GM12878 (cell line): Measurements from ENCODE around the gene ARAP1. TPM values are rescaled to one million over a fixed set of nuclear protein-coding genes. Genes with fewer than 3 reads are reported as not detected.

Source experiments
- ATAC-seq: fragments of 200-7000 bp; cut with Tn5 transposase; 3 replicates; pipeline ENCODE4 v1.9.1; 2020; ENCODE audit warnings: mild to moderate bottlenecking, moderate library complexity
- BruUV-seq: library from RNA; stranded (reverse); fragments of 400-500 nt; replicated peaks from 2 replicates; lab custom pipeline; 2021; lab: Mats Ljungman, UMichigan
- CTCF ChIA-PET: fragments of 300-600 bp; sonication (Branson Sonifier 250); formaldehyde crosslinking; extraction: SDS; loops from one replicate; lab custom pipeline; 2021; ENCODE audit warnings: inconsistent platforms; lab: Yijun Ruan, JAX
- POLR2A ChIA-PET: fragments of 350-600 bp; formaldehyde crosslinking; extraction: SDS; loops from one replicate; lab custom pipeline; 2021; ENCODE audit warnings: inconsistent platforms; lab: Charles Lee
- RAD21 ChIA-PET: fragments of 300-600 bp; sonication (Branson Sonifier 250); formaldehyde crosslinking; loops from one replicate; lab custom pipeline; 2023; ENCODE audit warnings: antibody characterized with exemption; ENCODE audit not compliant: unreplicated experiment; lab: Charles Lee
- SMC1A ChIA-PET: fragments of 300-600 bp; sonication (Branson Sonifier 250); formaldehyde crosslinking; loops from one replicate; lab custom pipeline; 2023; ENCODE audit not compliant: unreplicated experiment, uncharacterized antibody; lab: Charles Lee
- DNase-seq: peaks from one replicate; pipeline ENCODE4 v3.0.0-alpha.2; 2011; ENCODE audit warnings: low read depth, low spot score
- FAIRE-seq: peaks from 3 replicates; lab custom pipeline; 2011; peaks lifted over from hg19 to GRCh38; lab: Jason Lieb, UNC
- H2AFZ ChIP-seq: 2 replicates; pipeline ENCODE4 v1.6.0; 2011; ENCODE audit warnings: low read depth, low read length, control low read depth; ENCODE audit not compliant: control insufficient read depth
- H3K27ac ChIP-seq: 2 replicates; pipeline ENCODE4 v1.5.1; 2011; ENCODE audit warnings: control low read depth; ENCODE audit not compliant: control insufficient read depth, insufficient read depth
- H3K27me3 ChIP-seq, 2 experiments: replicated peaks in 1 of 2; 2 replicates each; pipeline versions ENCODE4 v1.6.0 to v1.6.1; 2011; ENCODE audit warnings: low read length in 1 of 2; ENCODE audit not compliant: control insufficient read depth in 2 of 2, insufficient read depth in 2 of 2
- H3K36me3 ChIP-seq, 2 experiments: 2 replicates each; pipeline ENCODE4 v1.5.1; 2011; ENCODE audit warnings: low read length in 1 of 2; ENCODE audit not compliant: control insufficient read depth in 2 of 2, insufficient read depth in 2 of 2
- H3K4me1 ChIP-seq: 2 replicates; pipeline ENCODE4 v1.6.1; 2011; ENCODE audit warnings: mild to moderate bottlenecking, low read length, moderate library complexity, mixed read lengths; ENCODE audit not compliant: control insufficient read depth, insufficient read depth
- H3K4me2 ChIP-seq: 2 replicates; pipeline ENCODE4 v1.6.0; 2011; ENCODE audit warnings: control low read depth; ENCODE audit not compliant: control insufficient read depth, insufficient read depth
- H3K4me3 ChIP-seq: fragments of 200-600 bp; sonication (generic); 2 replicates; pipeline ENCODE4 v1.5.1; 2016
- H3K79me2 ChIP-seq: 2 replicates; pipeline ENCODE4 v1.6.0; 2011; ENCODE audit warnings: low read length; ENCODE audit not compliant: control insufficient read depth, insufficient read depth
- H3K9ac ChIP-seq: 2 replicates; pipeline ENCODE4 v1.8.0; 2011; ENCODE audit warnings: low read length, control low read depth, mixed read lengths; ENCODE audit not compliant: control insufficient read depth, insufficient read depth
- H3K9me3 ChIP-seq: replicated peaks from 3 replicates; pipeline ENCODE4 v1.5.1; 2011; ENCODE audit warnings: mild to moderate bottlenecking, low read length; ENCODE audit not compliant: control insufficient read depth, insufficient read depth
- H4K20me1 ChIP-seq: 2 replicates; pipeline ENCODE4 v1.6.0; 2011; ENCODE audit not compliant: control insufficient read depth, insufficient read depth
- CHD1 ChIP-seq: IDR thresholded peaks from 2 replicates; pipeline ENCODE4 v1.6.1; 2012; ENCODE audit warnings: low read depth, low read length, improper control_type of control experiment
- E2F4 ChIP-seq: IDR thresholded peaks from 2 replicates; pipeline ENCODE4 v1.6.1; 2012; ENCODE audit warnings: low read depth, low read length, improper control_type of control experiment
- EGR1 ChIP-seq, 2 experiments: IDR thresholded peaks; 1 replicate in 1 of 2; 2 replicates in 1 of 2; pipeline ENCODE4 v1.6.1; 2011 to 2012; ENCODE audit warnings: low read depth in 2 of 2, low read length in 2 of 2, borderline replicate concordance in 1 of 2, mild to moderate bottlenecking in 1 of 2, moderate library complexity in 1 of 2
- KDM1A ChIP-seq: fragments of 200-600 bp; sonication (generic); IDR thresholded peaks from 2 replicates; pipeline ENCODE4 v1.6.1; 2016; ENCODE audit warnings: borderline replicate concordance
- MEF2B ChIP-seq: fragments of 450-650 bp; IDR thresholded peaks from 2 replicates; pipeline ENCODE4 v1.6.1; 2018; ENCODE audit warnings: mild to moderate bottlenecking, moderate library complexity; ENCODE audit not compliant: partially characterized antibody, poor library complexity, severe bottlenecking
- PAX8 ChIP-seq: fragments of 450-650 bp; IDR thresholded peaks from 2 replicates; pipeline ENCODE4 v1.6.1; 2017; ENCODE audit warnings: mild to moderate bottlenecking, moderate library complexity
- RCOR1 ChIP-seq: conservative IDR thresholded peaks from 2 replicates; pipeline ENCODE4 v1.6.1; 2012; ENCODE audit warnings: low read depth, low read length, improper control_type of control experiment
- SIX5 ChIP-seq: IDR thresholded peaks from 2 replicates; pipeline ENCODE4 v1.6.1; 2011; ENCODE audit warnings: mild to moderate bottlenecking, low read depth, low read length, moderate library complexity; ENCODE audit not compliant: severe bottlenecking
- SRF ChIP-seq, 2 experiments: IDR thresholded peaks; 2 replicates each; pipeline ENCODE4 v1.6.1; 2011; ENCODE audit warnings: low read depth in 2 of 2, low read length in 2 of 2, mild to moderate bottlenecking in 1 of 2, moderate library complexity in 1 of 2
- STAT3 ChIP-seq: IDR thresholded peaks from 2 replicates; pipeline ENCODE4 v1.6.1; 2011; ENCODE audit warnings: low read depth, low read length, improper control_type of control experiment
- ZNF622 ChIP-seq: fragments of 450-650 bp; IDR thresholded peaks from 2 replicates; pipeline ENCODE4 v1.6.1; 2017; ENCODE audit warnings: mild to moderate bottlenecking, inconsistent platforms
- WGBS: methylation state at CpG from one replicate; pipeline ENCODE4 v1.1.6; 2016; ENCODE audit warnings: low lambda C conversion rate; ENCODE audit not compliant: insufficient replicate concordance, insufficient coverage; ENCODE audit errors: missing lambda C conversion rate; 5-methylcytosine and 5-hydroxymethylcytosine counted together
- in situ Hi-C: fragments of 300-500 bp; cut with MboI; formaldehyde crosslinking; loops from 9 replicates; pipeline ENCODE4 v1.14.3; 2018; ENCODE audit warnings: mixed read lengths
- intact Hi-C: fragments of 100-400 bp; cut with micrococcal nuclease; formaldehyde crosslinking; loops from one replicate; pipeline ENCODE4 v1.14.2; 2022; ENCODE audit not compliant: unreplicated experiment
- polyA plus RNA-seq, 11 experiments: library from polyadenylated mRNA; depleted of rRNA in 4 of 11; unstranded in 6 of 11; stranded (reverse) in 5 of 11; fragments of >200 nt; fragmentation: Nextera tagmentation in 4 of 11; fragmentation: Illumina TruSeq in 1 of 11; extraction: Ambion mirVana in 4 of 11; extraction: Trizol in 1 of 11; gene quantifications; 1 replicate in 1 of 11; 2 replicates in 10 of 11; pipeline versions ENCODE4 v1.2.1 to v1.2.3, GENCODE V29; 2011 to 2016; ENCODE audit warnings: inconsistent platforms in 2 of 11, missing spikeins in 2 of 11, low read depth in 1 of 11
- total RNA-seq, 4 experiments: library from RNA; depleted of rRNA in 3 of 4; stranded (reverse); fragments of >200 nt in 3 of 4; fragmentation: Illumina TruSeq in 1 of 4; extraction: Trizol in 1 of 4; gene quantifications; 2 replicates each; pipeline versions ENCODE4 v1.2.1 to v1.2.3, GENCODE V29; 2013 to 2021

The ARAP1 gene
- total and polyA plus RNA-seq, 10 of the 15 experiments (the other 5 are each of a cell fraction or from before 2014, with no cell fraction given), result 0.55 to 102 (median 51.0) TPM

GRCh38 chr11:72766152-72766902 is 14.1 kb upstream of the ARAP1 start:
- DNase-seq, result no peak
- no peak for ATAC-seq
- Histone ChIP-seq H3K36me3 (no peaks in the 10 kb centered on the region), H2AFZ (no peak overlapping the region), H3K27me3 (no peaks in the 10 kb centered on the region), H3K27ac (no peak overlapping the region), H3K9me3 (no peaks in the 10 kb centered on the region), H4K20me1 (no peaks in the 10 kb centered on the region), H3K4me2 (no peak overlapping the region), H3K9ac (no peak overlapping the region), H3K4me1 (peaks cover 25% of the 10 kb centered on the region), H3K4me3 (no peak overlapping the region), H3K79me2 (no peaks in the 10 kb centered on the region; the same call in 1 of the 2 replicates)
- TF ChIP-seq CHD1 (no peak), PAX8 (no peak), EGR1 (IDR thresholded peaks at IDR 0.05; ENCODE audit: borderline replicate concordance in 1 of 2, low read depth in 2 of 2, low read length in 2 of 2) (no peak), E2F4 (no peak), KDM1A (no peak), SIX5 (no peak), RCOR1 (no peak), SRF (IDR thresholded peaks at IDR 0.05; ENCODE audit: low read depth in 2 of 2, low read length in 2 of 2) (no peak), STAT3 (no peak), ZNF622 (no peak), MEF2B (no peak)
- RAD21 ChIA-PET, result no interaction called here
- in situ Hi-C loops, result no loop called here
- CTCF ChIA-PET, result interaction anchor here (1.6 kb wide), 1 partner anchor 41 kb away, joined by 7 read pairs; no protein-coding TSS in a partner anchor
- FAIRE-seq, result no peak
- BruUV-seq, result no TSS peak
- POLR2A ChIA-PET, result interaction anchor here (0.9 to 1.1 kb wide), 2 partner anchors 13 to 60 kb away, joined by 3 read pairs; no protein-coding TSS in a partner anchor
- SMC1A ChIA-PET, result interaction anchor here (0.8 to 1.6 kb wide), 3 partner anchors 16 to 41 kb away, joined by 3 to 6 read pairs (median 5); no protein-coding TSS in a partner anchor
- WGBS, result 50% methylated on average over 12 of the region's 12 CpGs
- intact Hi-C loops, result no loop called here
